Subcutaneous adipose tissue (tissue), 4 donors: ENCODE measurements around the gene ZNF563. TPM values are rescaled to one million over a fixed set of nuclear protein-coding genes. Genes with fewer than 3 reads are reported as not detected.

ENCODE experiments used
- CTCF ChIP-seq: fragments of 450-650 bp; IDR thresholded peaks from one replicate; pipeline ENCODE4 v1.5.1; 2016; ENCODE audit warnings: low read depth, mild to moderate bottlenecking, control low read depth, antibody characterized with exemption, moderate library complexity
- total RNA-seq, 4 donors: library from RNA; depleted of rRNA; stranded (reverse); fragments of >200 nt; gene quantifications; one replicate each; pipeline ENCODE4 v1.1.0, GENCODE V29; 2016

ZNF563 gene
- total RNA-seq, 4 donors from 2014 or later = 4.4 to 6.8 (median 5.3) TPM

- no peak for TF ChIP-seq CTCF
Observed at GRCh38 chr19:12325690-12326089, 7.7 kb downstream of the ZNF563 start.

- no peak for TF ChIP-seq CTCF
Observed at GRCh38 chr19:12318782-12319413, 14.5 kb downstream of the ZNF563 start.

GRCh38 chr19:12314553-12314952, 18.9 kb downstream of the ZNF563 start:
- no peak for TF ChIP-seq CTCF

- TF ChIP-seq CTCF = no peak
Observed at GRCh38 chr19:12295191-12295590, 38.2 kb downstream of the ZNF563 start.

GRCh38 chr19:12294249-12295158, 38.9 kb downstream of the ZNF563 start, which contains the start of gene ZNF44:
TSS of gene ZNF44 (minus strand) at chr19:12294883. CDS start at chr19:12294694, 189 bp downstream.
- TF ChIP-seq CTCF = no peak

- TF ChIP-seq CTCF = no peak
Observed at GRCh38 chr19:12293777-12294248, 39.6 kb downstream of the ZNF563 start.

- TF ChIP-seq CTCF = no peak
Observed at GRCh38 chr19:12289790-12290065, 43.7 kb downstream of the ZNF563 start.
